Activated CD4-positive, alpha-beta T cell treated with anti-CD3 and anti-CD28 coated beads, Interleukin-2, amount 50 U/mL, for 24 hours (primary cell): ENCODE results near the gene INO80D.

Experiments used
- DNase-seq, 2 donors: peaks; one replicate each; pipeline ENCODE4 v3.0.0-alpha.2; 2020; ENCODE audit warnings: low read depth in 1 of 2, low spot score in 1 of 2

Gene INO80D

GRCh38 chr2:205947621-205948495 is 138.1 kb downstream of the INO80D start:
- DNase-seq: peak; percentile 16 to 36

- no peak for DNase-seq
These were observed 139.7 kb downstream of the INO80D start for GRCh38 chr2:205946226-205946625.
